Activated CD8-positive, alpha-beta T cell treated with anti-CD3 and anti-CD28 coated beads, Interleukin-2, amount 10 ng/mL, durations not matched to agents 7 days and 5 days (primary cell): ENCODE measurements around the gene TM9SF4. TPM values are rescaled to one million over a fixed set of nuclear protein-coding genes. Genes with fewer than 3 reads are reported as not detected.
"Not testable (repeated sequence)": the region's sequence is repeated elsewhere in the genome, so short reads cannot be mapped to it uniquely, and the experiment has no call there.

ENCODE experiments used
- ATAC-seq: fragments of 150-1000 bp; cut with Tn5 transposase; one replicate; pipeline ENCODE4 v1.10.0; 2021; ENCODE audit warnings: moderate library complexity
- CTCF ChIA-PET: fragments of 350-600 bp; sonication (Branson Sonifier 250); formaldehyde crosslinking; loops from one replicate; lab custom pipeline; 2021; ENCODE audit warnings: antibody characterized with exemption; lab: Charles Lee
- POLR2A ChIA-PET: fragments of 350-600 bp; sonication (Branson Sonifier 250); formaldehyde crosslinking; loops from one replicate; lab custom pipeline; 2021; ENCODE audit warnings: antibody characterized with exemption; lab: Charles Lee
- DNase-seq: peaks from one replicate; pipeline ENCODE4 v3.0.0-alpha.2; 2020
- H3K27ac Mint-ChIP-seq: one replicate; pipeline ENCODE4 v1.8.0; 2021; ENCODE audit warnings: mild to moderate bottlenecking, mixed read lengths
- H3K27me3 Mint-ChIP-seq: one replicate; pipeline ENCODE4 v1.8.0; 2021; ENCODE audit warnings: low read depth, mixed read lengths
- H3K36me3 Mint-ChIP-seq: one replicate; pipeline ENCODE4 v1.8.0; 2021; ENCODE audit warnings: low read depth, mixed read lengths
- H3K4me1 Mint-ChIP-seq: one replicate; pipeline ENCODE4 v1.8.0; 2021; ENCODE audit warnings: low read depth, mixed read lengths
- H3K4me3 Mint-ChIP-seq: one replicate; pipeline ENCODE4 v1.8.0; 2021; ENCODE audit warnings: mild to moderate bottlenecking, mixed read lengths
- H3K9me3 Mint-ChIP-seq: one replicate; pipeline ENCODE4 v1.8.0; 2022; ENCODE audit warnings: mixed read lengths; ENCODE audit not compliant: insufficient read depth
- total RNA-seq, 2 experiments: library from RNA; stranded (reverse); gene quantifications; one replicate each; pipeline ENCODE4 v1.2.3, GENCODE V29; 2021

Gene TM9SF4
- total RNA-seq, 2 experiments from 2014 or later: 29.8 to 30.4 TPM

DNA sequence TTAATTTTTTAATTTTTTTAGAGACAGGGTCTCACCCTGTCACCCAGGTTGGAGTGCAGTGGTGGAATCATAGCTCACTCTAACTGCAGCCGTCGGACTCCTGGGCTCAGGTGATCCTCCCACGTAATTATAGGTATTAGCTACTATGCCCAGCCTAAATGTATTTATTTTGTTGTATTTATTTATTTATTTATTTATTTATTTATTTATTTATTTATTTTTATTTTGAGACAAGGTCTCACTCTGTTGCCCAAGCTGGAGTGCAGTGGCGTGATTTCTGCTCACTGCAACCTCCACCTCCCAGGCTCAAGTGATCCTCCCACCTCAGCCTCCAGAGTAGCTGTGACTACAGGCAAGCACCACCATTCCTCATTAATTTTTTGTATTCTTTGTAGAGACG lies 8.9 kb downstream of the TM9SF4 start:
- H3K27me3 Mint-ChIP-seq, H3K9me3 Mint-ChIP-seq, DNase-seq, H3K27ac Mint-ChIP-seq, H3K4me3 Mint-ChIP-seq, ATAC-seq, CTCF ChIA-PET: not testable (repeated sequence)
- POLR2A ChIA-PET: interaction anchor here (1.1 kb wide), 1 partner anchor 9 kb away, joined by 4 read pairs; the partner anchor contains the start of gene TM9SF4
- Mint-ChIP-seq H3K36me3 (peaks cover 10% of the 10 kb centered on the region), H3K4me1 (peaks cover 17% of the 10 kb centered on the region)

DNA sequence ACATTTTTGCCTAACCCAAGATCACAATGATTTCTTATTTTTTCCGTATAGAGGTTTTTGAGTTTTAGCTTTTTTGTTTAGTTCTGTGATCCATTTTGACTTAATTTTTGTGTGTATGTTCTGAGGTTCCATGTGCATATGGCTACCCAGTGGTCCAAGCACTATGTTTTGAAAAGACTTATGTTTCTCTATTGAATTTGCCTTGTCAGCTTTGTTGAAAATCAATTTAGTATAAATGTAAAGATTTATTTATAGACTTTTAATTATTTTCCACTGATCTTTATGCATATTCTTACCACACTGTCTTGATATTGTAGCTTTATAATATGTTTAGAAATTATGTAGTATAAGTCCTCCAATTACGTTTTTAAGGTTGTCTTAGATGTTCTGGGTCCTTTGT lies 10.2 kb downstream of the TM9SF4 start:
- DNase-seq: no peak
- H3K36me3 Mint-ChIP-seq: peaks cover 14% of the 10 kb centered on the region
- CTCF ChIA-PET: no interaction called here
- H3K9me3 Mint-ChIP-seq: no peaks in the 10 kb centered on the region
- ATAC-seq: no peak
- no peaks in the 10 kb centered on the region for H3K27me3 Mint-ChIP-seq
- peaks cover 17% of the 10 kb centered on the region for H3K4me1 Mint-ChIP-seq
- no peak overlapping the region for H3K27ac Mint-ChIP-seq
- no peak overlapping the region for H3K4me3 Mint-ChIP-seq
- POLR2A ChIA-PET: no interaction called here

DNA sequence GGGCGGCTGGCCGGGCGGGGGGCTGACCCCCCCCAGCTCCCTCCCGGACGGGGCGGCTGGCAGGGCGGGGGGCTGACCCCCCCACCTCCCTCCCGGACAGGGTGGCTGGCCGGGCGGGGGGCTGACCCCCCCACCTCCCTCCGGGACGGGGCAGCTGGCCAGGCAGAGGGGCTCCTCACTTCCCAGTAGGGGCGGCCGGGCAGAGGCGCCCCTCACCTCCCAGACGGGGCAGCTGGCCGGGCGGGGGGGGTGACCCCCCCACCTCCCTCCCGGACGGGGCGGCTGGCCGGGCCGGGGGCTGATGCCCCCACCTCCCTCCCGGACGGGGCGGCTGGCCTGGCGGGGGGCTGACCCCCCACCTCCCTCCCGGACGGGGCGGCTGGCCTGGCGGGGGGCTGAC lies 12.4 kb downstream of the TM9SF4 start:
- CTCF ChIA-PET, H3K27ac Mint-ChIP-seq, ATAC-seq, DNase-seq, H3K27me3 Mint-ChIP-seq, H3K4me3 Mint-ChIP-seq, POLR2A ChIA-PET, H3K4me1 Mint-ChIP-seq, H3K9me3 Mint-ChIP-seq: not testable (repeated sequence)
- peaks cover 13% of the 10 kb centered on the region for H3K36me3 Mint-ChIP-seq

DNA sequence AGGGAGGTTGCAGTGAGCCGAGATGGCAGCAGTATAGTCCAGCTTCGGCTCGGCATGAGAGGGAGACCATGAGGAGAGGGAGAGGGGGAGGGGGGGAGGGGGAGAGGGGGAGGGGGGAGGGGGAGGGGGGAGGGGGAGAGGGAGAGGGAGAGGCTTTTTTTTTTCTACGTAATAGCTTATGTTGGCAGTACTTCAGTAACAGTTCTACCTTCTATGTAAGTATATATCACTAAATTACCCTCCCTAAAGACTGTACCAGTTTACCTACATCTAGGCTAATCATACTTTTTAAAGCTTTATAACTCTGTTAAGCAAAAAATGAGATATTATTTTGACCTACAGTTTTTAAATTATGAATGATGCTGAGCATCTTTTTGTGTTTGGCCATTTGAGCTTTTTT lies 13.6 kb downstream of the TM9SF4 start:
- ChIA-PET POLR2A (no interaction called here), CTCF (no interaction called here)
- no peak for ATAC-seq
- H3K27me3 Mint-ChIP-seq: no peaks in the 10 kb centered on the region
- H3K27ac Mint-ChIP-seq: no peak overlapping the region
- H3K4me3 Mint-ChIP-seq: no peak overlapping the region
- DNase-seq: no peak
- peaks cover 13% of the 10 kb centered on the region for H3K36me3 Mint-ChIP-seq
- no peaks in the 10 kb centered on the region for H3K9me3 Mint-ChIP-seq
- H3K4me1 Mint-ChIP-seq: no peaks in the 10 kb centered on the region

DNA sequence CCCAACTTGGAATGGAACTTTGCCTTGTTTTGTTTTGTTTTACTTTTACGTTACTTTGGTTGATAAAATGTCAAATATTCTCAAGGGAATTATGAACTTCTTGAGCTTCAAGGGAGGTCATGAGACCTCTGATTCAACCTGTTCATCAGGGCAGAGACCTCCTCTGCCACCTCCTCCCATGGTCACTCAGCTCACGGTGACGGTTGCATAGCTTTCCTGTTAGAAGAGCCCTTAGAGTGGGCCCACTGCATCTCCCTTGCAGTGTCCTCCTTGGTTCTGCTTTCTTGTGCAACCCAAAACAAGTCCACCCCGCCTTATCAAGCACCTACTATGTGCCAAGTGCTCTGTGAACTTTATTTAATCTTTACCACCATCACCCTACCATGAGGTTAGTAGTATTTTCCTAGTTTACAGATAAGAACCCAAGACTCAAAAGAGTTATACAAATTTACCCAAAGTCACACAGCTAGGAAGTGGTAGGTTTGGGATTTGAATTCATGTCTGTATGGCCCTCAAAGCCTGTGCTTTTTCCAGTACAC lies 15.5 kb downstream of the TM9SF4 start:
- H3K27ac Mint-ChIP-seq: no peak overlapping the region

DNA sequence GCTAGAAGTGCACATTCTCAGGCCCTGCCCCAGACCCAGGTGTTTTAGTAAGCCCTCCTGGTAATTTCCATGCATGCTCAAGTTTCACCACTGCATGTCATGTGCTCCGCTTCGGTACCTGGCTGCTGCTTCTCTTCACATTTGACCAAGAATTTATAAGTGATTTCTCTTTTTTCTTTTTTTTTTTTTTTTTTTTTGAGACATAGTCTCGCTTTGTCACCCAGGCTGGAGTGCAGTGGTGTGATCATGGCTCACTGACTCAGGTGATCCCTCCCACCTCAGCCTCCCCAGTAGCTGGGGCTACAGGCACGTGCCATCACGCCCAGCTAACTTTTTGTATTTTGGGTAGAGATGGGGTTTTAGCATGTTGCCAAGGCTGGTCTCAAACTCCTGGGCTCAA lies 16.0 kb downstream of the TM9SF4 start:
- no peaks in the 10 kb centered on the region for H3K9me3 Mint-ChIP-seq
- no peak for DNase-seq

More for the DNA sequence above, 15.5 kb downstream of the TM9SF4 start:
- H3K4me3 Mint-ChIP-seq: no peak overlapping the region
- H3K36me3 Mint-ChIP-seq: peaks cover 13% of the 10 kb centered on the region
- H3K9me3 Mint-ChIP-seq: no peaks in the 10 kb centered on the region
- ATAC-seq (no peak), DNase-seq (no peak)
- ChIA-PET CTCF (no interaction called here), POLR2A (interaction anchor here (0.7 to 1.0 kb wide), 2 partner anchors 15 to 34 kb away, joined by 4 to 5 read pairs; partner anchors contain the start of gene TM9SF4)
- H3K27me3 Mint-ChIP-seq: no peaks in the 10 kb centered on the region
- no peaks in the 10 kb centered on the region for H3K4me1 Mint-ChIP-seq

DNA sequence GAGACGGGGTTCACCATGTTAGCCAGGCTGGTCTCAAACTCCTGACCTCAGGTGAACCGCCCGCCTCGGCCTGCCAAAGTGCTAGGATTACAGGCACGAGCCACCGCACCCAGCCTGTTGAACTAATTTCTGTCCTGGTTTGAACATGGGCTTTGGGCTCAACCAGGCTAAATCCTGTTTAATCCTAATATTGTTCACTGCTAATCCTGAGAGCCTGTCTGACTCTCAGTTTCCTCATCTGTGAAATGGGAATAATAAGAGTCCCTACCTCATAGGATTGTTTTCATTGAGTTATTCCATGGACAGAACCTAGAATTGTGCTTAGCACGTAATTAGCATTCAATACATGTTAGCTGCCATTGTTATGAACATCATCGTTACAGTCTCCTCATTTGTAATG lies 17.4 kb downstream of the TM9SF4 start:
- Mint-ChIP-seq H3K27ac (no peak overlapping the region), H3K36me3 (peaks cover 13% of the 10 kb centered on the region), H3K4me3 (no peak overlapping the region), H3K4me1 (no peaks in the 10 kb centered on the region), H3K27me3 (no peaks in the 10 kb centered on the region), H3K9me3 (no peaks in the 10 kb centered on the region)
- CTCF ChIA-PET: no interaction called here
- POLR2A ChIA-PET: no interaction called here
- ATAC-seq: no peak
- DNase-seq: no peak

More for the DNA sequence above, 16.0 kb downstream of the TM9SF4 start:
- CTCF ChIA-PET: no interaction called here
- POLR2A ChIA-PET: interaction anchor here (1.0 kb wide), 1 partner anchor 15 kb away, joined by 5 read pairs; the partner anchor contains the start of gene TM9SF4
- H3K27me3 Mint-ChIP-seq: no peaks in the 10 kb centered on the region
- no peaks in the 10 kb centered on the region for H3K4me1 Mint-ChIP-seq
- H3K27ac Mint-ChIP-seq: no peak overlapping the region
- no peak for ATAC-seq
- H3K36me3 Mint-ChIP-seq: peaks cover 13% of the 10 kb centered on the region
- H3K4me3 Mint-ChIP-seq: no peak overlapping the region

DNA sequence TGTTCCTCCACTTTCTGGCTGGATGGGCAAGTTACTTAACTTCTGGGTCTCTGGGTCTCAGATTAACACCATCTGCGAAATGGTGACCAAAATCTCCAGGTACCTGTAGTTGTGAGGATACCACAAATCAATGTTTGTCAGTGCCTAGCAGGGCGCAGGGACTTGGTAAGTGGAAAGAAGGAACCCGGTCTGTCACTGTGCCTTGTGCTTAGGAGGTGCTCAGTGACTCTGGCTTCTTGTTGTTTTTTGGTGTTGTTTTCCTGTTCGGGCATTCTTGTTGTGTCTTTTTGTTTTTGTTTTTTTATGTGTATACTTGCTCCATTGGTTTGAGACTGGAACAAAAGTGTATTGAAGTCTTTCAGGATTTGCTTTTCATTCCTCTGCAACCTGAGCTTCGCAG lies 17.8 kb downstream of the TM9SF4 start:
- Mint-ChIP-seq H3K4me1 (peaks cover 2% of the 10 kb centered on the region), H3K27me3 (no peaks in the 10 kb centered on the region)
- no peak for ATAC-seq

DNA sequence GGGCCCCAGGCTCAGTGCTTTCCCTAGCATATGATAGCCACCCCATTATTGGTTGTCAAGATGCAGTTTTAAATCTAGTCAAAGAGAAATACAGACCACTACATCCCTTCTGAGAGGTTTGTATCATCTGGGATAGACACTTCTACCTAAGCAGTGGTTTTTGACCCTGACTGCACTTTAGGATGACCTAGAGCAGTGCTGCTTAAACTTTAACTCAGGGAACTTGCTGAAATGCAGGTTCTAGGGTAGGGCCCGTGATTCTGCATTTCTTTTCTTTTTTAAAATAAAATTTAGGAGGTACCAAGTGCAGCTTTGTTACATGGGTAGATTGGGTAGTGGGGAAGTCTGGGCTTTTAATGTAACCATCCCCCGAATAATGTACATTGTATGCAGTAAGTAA lies 18.7 kb downstream of the TM9SF4 start:
- H3K4me3 Mint-ChIP-seq: no peak overlapping the region
- no peak for ATAC-seq
- no peaks in the 10 kb centered on the region for H3K9me3 Mint-ChIP-seq
- DNase-seq: no peak
- peaks cover 2% of the 10 kb centered on the region for H3K4me1 Mint-ChIP-seq
- H3K36me3 Mint-ChIP-seq: peaks cover 9% of the 10 kb centered on the region
- H3K27ac Mint-ChIP-seq: no peak overlapping the region
- H3K27me3 Mint-ChIP-seq: no peaks in the 10 kb centered on the region
- POLR2A ChIA-PET: no interaction called here
- CTCF ChIA-PET: no interaction called here

More for the DNA sequence above, 17.8 kb downstream of the TM9SF4 start:
- Mint-ChIP-seq H3K9me3 (no peaks in the 10 kb centered on the region), H3K27ac (no peak overlapping the region), H3K4me3 (no peak overlapping the region), H3K36me3 (peaks cover 13% of the 10 kb centered on the region)
- POLR2A ChIA-PET: no interaction called here
- CTCF ChIA-PET: no interaction called here
- DNase-seq: no peak

DNA sequence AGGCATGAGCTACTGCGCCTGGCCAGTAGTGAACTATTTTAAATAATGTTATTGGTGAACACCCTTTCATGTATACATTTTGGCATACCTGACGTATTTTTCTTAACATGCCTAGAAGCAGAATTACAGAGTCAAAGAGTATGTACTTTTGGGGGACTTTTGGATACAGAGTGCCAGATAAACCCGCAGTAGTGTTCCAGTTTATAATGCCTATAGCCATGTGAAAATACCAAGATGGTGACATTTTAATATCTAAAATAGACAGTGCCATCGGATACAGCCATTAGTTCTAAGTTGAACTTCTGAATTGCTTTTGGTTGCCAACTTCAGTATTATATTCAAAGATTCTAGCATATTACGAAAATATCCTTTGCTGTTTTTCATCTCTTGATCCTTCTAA lies 20.3 kb downstream of the TM9SF4 start:
- ATAC-seq (no peak), DNase-seq (no peak)
- Mint-ChIP-seq H3K27me3 (no peaks in the 10 kb centered on the region), H3K36me3 (peaks cover 7% of the 10 kb centered on the region), H3K9me3 (no peaks in the 10 kb centered on the region), H3K4me3 (no peak overlapping the region), H3K4me1 (peaks cover 2% of the 10 kb centered on the region), H3K27ac (no peak overlapping the region)
- POLR2A ChIA-PET: no interaction called here
- CTCF ChIA-PET: no interaction called here

DNA sequence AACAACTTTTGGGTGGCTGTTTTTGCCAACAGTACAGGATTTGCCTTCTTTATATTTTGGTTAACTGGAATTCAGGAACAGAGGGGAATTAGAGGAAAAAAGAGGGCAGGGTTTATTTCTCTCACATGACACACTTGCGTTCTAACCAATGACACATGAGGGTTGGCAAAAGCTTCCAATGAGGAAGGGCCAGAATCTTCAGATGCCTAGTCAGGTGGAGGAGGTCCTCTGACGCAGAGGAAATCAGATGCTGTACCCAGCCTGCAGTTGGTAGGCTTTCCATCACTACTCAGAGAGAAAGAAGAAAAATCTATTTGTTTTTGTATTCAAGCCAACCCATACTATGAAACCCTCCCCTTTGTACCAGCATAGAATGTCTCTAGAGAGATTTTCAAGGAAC lies 20.8 kb downstream of the TM9SF4 start:
- CTCF ChIA-PET: no interaction called here
- DNase-seq (no peak), ATAC-seq (no peak)
- H3K27ac Mint-ChIP-seq: no peak overlapping the region
- POLR2A ChIA-PET: no interaction called here
- no peaks in the 10 kb centered on the region for H3K27me3 Mint-ChIP-seq
- H3K36me3 Mint-ChIP-seq: peaks cover 8% of the 10 kb centered on the region
- H3K4me3 Mint-ChIP-seq: no peak overlapping the region
- H3K9me3 Mint-ChIP-seq: no peaks in the 10 kb centered on the region
- peaks cover 2% of the 10 kb centered on the region for H3K4me1 Mint-ChIP-seq

DNA sequence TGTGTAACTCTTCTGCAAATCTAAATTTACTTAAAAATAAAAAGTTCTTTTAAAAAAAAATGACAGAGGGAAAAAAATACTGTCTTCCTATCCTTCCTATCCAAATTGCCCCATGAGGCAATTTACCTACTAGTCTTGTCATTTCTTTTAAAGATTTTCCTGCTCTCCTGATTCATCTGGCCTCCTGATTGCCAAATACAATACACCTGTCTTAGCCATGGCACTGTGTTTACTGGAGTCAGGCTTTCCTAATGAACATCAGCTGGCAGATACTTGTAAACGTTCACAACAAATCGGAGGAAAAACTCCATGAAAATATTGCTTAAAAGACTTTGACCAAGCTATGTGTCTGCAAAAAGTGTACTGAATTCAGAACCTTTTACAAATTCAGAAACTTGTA lies 21.5 kb downstream of the TM9SF4 start:
- POLR2A ChIA-PET: no interaction called here

More for the DNA sequence above, 21.5 kb downstream of the TM9SF4 start:
- Mint-ChIP-seq H3K36me3 (peaks cover 8% of the 10 kb centered on the region), H3K27me3 (no peaks in the 10 kb centered on the region), H3K4me3 (no peak overlapping the region), H3K27ac (no peak overlapping the region), H3K4me1 (peaks cover 2% of the 10 kb centered on the region), H3K9me3 (no peaks in the 10 kb centered on the region)
- CTCF ChIA-PET: no interaction called here
- DNase-seq: no peak
- ATAC-seq: no peak
